Measurements from ENCODE around the gene COL9A3.

The COL9A3 gene

DNA sequence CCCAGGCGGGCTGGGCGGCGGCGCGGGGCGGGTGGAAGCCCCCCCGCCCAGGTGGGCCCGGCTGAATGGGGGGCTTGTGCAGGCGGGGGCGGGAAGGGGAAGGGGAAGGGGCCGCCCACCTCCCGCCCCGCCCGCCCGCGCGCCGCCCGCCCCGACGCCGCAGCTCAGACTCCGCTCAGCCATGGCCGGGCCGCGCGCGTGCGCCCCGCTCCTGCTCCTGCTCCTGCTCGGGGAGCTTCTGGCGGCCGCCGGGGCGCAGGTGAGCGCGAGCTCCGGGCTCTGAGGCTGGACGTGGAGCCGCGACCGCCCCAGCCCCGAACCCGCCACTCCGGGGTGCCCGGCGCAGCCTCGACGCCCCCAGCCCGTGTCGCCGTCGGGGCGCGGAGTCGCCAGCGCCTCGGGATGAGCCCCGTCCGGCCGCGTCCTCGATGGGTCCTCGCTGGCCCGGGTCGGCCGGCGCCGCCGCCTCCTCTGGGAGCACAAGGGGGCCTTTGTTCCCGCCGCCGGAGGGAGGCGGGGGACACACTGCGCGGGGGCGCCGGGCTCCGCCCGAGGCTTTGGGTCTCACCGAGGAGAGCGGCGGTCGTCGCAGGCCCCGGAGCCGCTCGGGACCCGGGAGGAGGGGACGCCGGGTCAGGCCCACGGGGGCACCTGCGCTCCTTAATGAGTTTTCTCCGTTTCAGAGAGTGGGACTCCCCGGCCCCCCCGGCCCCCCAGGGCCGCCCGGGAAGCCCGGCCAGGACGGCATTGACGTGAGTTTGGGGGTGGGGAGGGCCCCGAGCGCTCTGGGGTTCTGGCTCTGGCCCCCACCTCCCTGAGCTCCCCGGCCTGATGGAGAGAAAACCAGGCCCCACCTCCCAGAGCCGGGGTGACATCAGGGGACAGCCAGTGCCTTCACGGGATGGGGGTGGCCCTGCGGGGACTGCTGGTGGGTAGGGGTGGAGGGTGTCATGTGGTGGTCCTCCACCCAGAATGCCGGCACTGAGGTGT lies at the start of gene COL9A3:
COL9A3 (plus strand) TSS at position 167 of the 990 bp plus-strand sequence; CDS start at position 182, 15 bp downstream.
- DNase-seq, result no peak

DNA sequence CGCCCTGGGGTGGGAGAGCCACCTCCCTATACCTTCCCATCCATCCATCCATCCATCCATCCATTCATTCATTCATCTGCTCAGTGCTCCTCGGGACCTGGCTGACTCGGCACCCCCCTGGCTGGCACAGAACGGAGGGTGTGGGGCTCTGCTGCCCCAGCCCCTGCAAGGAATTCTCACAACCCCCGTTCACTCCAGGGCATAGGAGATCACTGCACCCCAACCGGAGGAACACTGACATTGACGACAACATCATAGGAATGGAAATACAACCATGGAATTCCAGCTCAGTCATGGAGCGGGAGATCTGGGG lies 48.7 kb upstream of the COL9A3 start:
- DNase-seq, result no peak

DNA sequence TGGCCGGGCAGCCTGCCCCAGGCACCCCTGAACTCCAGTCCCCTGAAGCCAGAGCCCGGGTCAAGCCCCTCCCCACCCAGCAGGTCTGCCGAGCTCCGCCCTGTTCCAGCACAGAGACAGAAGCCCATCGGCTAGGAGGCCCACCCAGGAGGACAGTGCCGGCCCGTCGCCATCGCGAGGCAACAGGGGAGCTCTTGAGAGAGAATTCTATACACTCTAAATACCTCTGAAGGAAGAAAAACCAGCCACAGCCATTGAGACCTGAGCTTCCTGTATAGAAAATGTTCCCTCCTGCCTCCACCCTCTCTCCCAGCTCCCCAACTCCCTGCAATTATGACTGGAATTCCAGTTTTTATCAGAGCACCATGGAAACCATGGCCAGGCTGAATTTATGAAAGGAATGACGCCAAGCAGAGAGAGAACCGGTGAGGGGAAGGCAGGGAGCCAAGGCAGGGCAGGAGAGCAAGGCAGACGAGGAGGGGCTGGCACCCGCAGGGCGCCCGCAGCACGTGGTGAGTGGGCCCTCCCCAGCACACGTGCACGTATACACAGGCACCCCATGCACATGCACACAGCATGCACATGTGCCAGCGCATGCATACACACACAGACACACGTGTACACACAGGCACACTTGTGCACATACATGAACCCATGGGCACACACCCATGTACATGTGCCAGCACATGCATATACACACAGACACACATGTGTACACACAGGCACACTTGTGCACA lies 48.1 kb upstream of the COL9A3 start:
- DNase-seq, result no peak

DNA sequence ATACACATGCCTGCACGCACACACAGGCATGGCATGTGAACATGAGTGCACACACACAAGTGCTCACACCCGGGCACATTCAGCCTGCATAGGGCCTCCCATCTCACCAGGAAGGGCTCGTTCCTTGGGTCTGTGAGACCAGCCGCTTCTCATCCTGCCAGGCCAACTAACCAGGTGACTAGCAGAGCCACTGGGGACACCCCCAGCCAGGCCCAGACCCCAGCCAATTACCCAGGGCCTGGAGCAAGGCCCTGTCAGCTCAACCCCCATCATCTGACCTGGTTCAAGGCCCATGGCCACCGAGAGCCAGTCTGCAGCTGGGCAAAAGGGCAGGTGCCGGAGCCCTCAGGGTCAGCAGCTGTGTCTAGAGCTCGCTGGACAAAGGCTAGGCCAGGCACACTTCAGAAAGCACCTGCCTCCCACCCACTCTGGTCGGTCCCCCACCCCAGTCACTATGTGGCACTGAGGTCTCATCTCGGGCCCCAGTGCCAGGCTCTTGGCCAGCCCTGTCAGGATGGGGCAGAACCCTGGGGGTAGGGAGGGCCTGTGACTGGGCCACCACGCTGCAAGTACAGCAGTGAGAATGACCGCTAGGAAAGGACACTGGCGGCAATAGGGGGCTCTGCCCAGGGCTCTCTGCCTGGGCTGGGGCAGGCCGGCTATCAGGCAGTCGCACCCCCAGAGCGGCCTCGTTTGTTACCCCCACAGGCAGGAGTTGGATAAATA lies 47.3 kb upstream of the COL9A3 start:
- no peak for DNase-seq

DNA sequence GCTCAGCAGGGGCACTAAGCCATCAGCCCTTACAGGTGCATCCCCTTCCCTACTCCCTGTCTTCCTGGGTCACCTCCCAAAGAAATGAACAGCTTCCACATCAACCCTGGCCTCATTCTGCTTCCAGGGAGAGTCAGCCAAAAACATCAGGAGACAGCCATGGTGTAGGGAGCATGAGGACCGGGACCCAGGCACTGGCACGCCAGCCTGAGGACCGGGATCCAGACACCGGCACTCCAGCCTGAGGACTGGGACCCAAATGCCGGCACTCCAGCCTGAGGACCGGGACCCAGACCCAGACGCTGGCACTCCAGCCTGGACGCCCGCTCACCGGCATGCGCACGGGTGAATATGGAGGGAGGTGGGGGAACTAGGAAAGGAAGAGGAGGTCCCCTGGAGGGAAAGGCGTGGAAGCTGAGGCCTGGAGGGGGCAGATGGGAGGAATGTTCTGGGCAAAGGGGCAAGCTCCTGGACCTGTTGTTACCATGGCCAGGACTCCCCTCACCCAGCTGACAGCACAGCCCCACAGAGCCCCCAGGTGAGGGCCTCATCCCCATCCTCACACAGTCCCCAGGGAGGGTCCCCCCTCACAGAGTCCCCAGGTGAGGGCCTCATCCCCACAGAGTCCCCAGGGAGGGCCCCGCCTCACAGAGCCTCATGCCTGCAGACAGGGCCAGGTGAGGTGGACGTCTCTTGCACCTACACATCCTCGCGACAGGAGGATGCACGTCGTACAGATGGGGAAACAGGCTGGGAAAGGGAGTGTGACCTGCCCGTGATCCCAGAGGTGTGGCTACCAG lies 46.5 kb upstream of the COL9A3 start:
- no peak for DNase-seq

DNA sequence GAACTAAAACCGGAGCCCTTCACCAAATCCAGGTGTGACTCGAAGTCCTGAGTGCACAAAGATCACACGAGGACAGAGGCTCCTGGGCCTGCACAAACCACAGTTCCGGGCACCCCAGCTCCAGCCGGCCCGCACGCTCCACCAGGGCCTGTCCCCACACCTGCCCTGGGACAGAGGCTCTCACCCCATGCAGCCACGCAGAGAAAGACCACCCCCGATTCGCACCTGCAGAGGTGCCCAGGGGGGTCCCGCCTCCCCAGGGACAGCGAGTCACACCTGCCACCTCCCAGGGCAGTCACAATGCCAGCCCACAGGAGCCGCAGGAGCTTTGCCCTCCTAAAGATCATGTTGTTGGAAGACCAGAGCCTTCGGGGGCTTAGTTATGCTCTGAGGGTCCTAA lies 45.9 kb upstream of the COL9A3 start:
- no peak for DNase-seq

DNA sequence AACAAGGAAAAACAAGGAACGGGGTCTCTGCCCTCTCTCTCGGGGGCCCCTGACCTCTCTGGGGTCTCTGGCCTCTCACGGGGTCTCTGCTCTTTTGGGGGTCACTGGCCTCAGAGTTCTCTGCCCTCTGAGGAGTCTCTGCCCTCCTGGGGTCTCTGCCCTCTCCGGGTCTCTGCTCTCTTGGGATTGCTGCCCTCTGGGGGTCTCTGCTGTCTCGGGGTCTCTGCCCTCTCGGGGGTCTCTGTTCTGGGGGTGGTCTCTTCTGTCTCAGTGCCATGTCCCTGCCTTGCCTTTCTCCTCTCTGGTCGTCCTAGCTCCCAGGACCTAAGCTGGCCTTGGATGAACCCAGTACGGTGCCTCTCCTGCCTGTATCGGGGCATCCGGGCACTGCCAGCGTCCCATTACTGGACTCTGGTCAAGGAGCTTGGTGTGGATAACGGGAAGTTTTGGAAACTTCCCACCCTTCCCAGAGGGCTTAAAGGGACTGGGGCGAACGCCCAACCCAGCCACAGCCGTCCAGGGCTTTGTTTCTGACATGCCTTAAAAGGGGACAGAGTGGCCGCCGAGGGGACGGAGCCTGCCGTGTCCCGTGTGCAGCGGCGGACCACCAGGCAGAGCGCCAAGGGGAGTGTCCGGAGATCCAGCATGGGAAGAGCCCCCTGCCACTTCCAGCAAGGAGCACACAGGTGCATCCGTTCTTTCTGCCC lies 45.3 kb upstream of the COL9A3 start:
- no peak for DNase-seq

DNA sequence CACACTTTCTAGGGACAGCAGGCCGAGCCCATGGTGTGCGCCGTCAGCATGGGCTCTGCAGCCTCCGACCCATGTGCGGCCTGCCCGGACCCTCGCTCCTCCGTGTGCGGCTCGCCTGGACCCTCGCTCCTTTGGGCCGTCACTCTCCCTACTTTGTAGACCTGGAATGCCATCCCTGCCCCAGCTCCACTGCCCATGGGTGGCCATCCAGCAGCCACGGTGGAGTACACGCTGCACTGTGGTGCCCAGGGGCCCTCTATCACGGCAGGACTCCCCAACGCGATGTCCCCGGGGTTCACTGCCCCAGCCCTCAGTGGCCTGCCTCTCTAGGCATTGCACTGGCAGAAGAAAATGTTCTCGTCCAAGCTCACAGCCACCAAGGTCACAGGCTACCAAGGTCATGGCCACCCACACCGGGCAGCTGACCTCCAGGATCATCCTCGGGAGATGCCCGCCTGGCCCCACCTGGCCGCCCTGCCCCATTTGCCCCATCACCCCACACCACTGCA lies 44.7 kb upstream of the COL9A3 start:
- no peak for DNase-seq

DNA sequence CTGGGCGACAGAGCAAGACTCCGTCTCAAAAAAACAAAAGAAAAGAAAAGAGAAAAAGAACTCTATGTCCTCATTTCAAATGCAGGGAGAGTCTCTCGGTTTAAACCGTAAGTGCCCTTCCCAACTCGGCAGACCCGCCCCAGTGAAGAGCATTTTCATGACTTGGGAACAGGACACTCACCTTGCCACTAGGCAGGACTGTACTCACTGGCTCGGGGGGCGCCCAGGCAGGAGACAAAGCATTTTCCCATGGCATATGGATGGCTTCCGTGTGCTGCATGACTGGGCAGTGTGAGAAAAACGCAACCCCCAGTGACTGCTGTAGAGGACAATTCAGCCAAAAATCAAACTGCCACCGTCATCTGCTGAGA lies 44.2 kb upstream of the COL9A3 start:
- no peak for DNase-seq

DNA sequence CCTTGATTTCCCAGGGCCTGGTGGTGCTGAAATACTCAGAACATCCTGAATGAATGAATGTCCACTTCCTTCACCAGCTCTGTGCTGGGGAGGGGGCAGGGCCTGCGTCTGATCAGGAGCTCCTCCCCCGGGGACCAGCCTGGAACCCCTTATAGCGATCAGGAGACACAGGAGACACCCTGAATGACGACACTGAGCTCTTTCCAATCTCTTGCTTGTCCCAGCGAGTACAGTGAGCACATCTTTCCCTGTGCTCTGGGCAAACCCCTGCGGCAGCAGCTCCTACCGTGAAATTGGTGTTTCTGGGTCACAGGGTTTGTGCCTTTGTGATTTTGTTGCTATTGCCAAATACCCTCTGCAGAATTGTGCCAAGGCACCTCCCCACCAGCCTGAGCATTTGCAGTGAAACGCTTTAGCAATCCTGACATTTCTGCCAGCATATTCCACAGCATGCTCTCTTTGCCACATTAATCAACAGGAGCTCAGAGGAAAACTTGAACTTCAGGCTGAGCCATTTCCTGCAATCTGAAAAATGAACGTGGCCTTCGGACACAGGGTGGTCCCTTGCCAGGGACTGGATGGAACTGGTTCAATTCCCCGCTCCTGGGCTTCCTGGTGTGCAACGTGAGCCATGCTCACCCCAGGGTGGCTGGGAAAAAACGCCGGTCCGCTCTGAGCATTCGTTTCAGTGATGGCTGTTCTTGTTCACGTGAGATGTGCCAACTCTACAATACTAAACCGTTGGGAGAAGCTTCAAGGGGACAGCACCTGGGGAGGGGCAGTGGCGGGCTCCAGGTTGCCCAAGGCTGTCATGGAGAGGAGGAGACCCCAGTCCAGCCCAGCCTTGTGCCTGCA lies 43.6 kb upstream of the COL9A3 start:
- DNase-seq, result no peak

DNA sequence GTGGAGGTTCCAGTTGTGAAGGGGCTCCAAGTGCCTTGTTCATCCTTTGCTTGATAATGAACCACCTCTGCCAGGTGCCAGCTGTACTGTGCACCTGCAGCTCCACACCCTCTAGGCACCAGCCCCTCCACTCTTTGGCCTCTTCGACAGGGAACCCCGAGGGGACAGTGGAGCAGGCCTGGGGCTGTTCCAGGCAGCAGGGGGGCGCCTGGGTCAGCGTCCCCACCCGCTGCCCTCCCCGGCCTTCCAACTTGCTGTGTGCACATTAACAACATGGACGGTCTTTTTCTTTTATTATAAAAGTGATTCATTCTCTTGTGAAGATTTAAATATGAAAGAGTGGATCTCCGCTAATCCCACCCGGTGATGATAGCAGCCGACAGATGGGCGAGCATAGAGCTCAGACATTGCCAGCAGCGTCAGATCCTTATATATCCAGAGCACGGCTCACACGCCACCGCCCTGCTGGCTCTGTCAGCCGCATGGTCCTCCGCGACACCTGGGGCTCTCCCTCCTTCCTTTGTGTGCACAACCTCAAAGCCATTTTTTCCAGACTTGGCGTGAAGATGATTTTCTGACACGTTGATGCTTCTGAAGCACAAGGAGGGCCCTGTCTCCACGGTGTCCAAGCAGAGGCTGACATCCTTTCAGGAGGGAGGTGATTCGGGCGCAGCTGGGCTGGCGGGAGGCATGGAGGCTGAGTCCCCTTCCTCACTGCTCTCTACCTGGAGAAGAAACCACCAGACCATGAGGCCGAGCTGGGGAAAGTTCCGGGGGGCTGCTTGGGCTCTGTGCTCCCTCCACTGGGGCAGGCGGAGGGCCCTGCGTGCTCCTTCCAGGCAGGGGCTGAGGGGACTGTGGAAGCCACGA lies 42.8 kb upstream of the COL9A3 start:
- DNase-seq, result no peak

DNA sequence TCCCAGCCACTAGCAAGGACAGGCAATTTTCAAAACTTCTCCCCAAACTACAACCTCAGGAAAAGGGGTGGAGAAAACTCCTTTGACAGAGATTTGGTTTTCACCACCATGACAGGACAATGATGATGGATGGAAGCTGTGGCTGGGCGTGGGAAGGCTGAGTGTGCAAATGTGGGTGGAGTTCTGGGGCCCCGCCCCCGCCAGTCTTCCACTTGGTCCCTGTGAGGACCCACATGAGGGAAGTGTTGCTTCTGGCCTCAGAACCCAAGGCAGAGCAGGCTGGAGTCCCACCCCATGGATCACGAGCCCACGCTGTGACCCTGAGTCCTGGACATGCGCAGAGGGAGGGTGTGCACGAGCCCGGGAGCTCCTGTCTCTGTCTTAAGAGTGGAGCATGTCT lies 42.1 kb upstream of the COL9A3 start:
- no peak for DNase-seq

DNA sequence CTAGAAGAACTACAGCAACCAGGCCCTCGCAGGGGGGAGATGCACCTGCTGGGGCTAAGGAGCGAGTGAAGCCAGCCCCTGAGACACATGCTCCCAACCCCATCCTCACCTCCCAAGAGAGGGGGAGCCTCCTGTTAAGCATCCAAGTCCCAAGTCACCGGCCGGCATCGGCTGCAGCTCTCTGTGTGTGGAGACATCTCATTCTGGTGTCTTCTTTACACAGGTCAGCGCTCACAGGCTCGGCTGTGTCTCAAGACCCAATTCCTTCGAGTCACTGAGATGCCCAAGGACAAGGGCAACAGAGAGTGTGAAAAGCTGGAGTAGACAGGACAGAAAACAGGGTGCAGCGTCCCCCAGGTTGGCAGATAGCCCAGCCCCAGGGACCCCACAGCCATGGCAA lies 41.6 kb upstream of the COL9A3 start:
- DNase-seq, result no peak

DNA sequence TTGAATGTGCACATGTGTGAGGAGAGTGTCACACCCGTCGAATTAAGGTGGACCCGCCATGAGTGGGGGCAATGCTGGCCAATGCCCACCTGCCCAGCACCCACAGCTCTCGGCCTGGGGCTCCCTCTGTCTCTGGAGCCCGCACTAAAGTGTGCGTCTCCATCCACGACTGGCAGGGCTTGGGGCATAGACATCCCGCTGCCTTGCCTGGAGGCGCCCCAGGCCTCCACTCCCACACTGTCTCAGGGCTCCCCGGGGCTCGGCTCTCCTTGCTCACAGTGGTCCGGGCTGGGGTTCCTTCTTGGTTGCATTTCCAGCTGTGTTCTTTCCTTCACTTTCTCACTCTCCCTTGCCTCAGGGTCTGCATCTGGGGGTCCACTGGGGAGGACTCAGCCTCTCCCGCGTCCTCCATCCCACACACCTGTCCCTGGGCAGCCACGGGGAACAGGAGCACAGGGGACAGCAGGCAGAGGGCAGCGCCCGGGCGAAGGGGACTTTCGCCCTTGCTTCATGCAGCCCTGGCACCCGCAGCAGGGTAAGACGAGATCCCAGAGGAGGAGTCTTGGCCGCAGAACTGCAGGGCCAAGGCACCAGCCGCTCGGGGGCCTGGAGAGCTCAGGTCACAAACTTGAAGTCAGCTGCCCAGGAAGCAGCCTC lies 40.7 kb upstream of the COL9A3 start:
- no peak for DNase-seq

DNA sequence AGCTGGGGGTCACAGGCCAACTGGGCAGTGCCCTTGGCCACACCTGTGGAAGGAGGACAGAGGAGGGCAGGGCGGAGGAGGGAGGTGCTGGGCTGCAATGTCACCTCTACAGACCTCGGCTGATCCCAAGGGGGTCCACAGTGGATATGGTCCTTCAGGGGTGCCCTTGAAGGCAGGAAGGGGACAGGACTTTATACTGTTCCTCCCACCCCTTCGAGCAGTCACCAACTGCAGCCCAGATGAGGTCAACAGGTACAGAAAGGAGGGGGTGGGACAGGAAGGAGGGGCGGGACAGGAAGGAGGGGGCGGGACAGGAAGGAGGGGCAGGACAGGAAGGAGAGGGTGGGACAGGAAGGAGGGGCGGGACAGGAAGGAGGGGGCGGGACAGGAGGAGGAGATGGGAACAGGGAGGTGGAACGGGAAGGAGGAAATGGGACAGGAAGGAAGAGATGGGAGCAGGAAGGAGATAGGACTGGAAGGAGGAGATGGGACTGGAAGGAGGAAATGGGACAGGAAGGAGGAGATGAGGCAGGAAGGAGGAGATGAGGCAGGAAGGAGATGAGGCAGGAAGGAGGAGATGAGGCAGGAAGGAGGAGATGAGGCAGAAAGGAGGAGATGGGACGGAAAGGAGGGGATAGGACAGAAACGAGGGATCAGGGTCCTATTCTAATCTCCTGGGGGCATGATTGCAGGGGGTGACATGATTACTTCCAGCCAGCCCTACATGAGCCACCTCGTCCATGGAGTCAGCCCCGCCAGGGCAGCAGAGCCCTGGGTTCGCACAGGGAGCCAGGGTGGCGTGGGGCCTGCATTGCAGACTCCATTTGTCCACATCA lies 39.9 kb upstream of the COL9A3 start:
- peak; percentile 71 for DNase-seq

DNA sequence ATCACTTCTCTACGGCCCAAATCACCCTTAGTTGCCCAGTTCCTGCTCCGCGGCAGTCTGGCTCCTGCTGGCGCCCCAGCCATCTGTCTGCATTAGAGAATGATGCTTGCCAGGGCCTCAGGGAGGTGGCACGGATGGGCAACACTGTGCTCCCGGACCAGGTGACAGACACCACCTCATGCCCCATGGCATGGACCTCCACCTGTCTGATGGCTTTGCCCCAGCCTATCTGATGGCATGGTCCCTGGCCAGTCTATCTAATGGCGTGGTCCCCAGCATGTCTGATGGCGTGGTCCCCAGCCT lies 39.4 kb upstream of the COL9A3 start:
- DNase-seq, result no peak

DNA sequence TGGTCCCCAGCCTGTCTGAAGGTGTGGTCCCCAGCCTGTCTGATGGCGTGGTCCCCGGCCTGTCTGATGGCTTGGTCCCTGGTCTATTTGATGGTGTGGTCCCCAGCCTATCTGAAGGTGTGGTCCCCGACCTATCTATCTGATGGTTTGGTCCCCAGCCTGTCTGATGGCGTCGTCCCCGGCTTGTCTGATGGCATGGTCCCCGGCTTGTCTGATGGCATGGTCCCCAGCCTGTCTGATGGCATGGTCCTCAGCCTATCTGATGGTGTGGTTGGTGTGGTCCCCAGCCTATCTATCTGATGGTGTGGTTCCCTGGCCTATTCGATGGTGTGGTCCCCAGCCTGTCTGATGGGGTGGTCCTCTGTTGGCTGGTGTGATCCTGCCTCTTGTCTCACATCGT lies 38.8 kb upstream of the COL9A3 start:
- DNase-seq, result no peak

DNA sequence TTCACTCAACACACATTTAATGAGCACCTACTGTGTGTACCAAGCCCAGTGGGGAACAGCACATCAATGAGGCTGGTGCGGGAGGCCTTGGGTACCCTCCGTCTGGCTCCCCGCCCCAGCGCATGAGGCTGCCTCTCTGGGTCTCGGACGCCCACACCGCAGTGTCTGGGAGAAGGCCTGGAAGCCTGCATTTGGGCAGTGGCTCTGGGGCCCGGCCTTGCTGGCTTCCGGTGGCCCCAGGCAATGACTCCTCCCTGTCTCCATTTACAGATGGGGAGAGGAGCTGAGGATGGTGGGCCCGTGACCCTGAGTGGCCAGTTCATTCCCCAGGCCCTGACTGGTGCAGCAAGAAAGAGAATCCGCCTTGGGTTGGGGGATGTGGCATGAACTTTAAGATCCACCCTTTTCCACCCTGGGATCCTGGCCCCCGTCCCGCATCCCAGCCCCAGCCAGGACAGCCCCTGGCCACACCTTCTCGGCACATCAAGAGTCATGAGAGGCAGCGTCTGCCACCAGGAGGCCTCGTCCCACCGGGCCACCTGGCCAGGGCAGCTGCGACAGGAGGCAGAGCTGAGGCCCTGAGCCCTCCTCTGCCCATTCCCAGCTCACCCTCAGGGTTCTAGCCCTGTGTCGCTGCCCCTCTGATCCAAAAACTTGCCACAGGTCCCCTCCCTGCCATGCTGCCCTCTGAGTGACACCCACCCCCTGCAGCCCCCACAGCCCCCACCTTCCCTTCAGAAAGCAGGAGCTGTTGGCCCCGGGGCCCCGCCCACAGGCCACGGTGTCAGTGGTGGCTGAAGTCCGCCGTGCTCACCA lies 38.0 kb upstream of the COL9A3 start:
- DNase-seq, result no peak
